GM21737 (cell line): Measurements from ENCODE around the gene LRRC3.
"Not testable (repeated sequence)": the region's sequence is repeated elsewhere in the genome, so short reads cannot be mapped to it uniquely, and the experiment has no call there.

Experiments
- ATAC-seq: cut with Tn5 transposase; IDR thresholded peaks from one replicate; pipeline ENCODE4 v1.9.1; 2021; ENCODE audit warnings: mild to moderate bottlenecking, moderate library complexity; ENCODE audit not compliant: unreplicated experiment

Gene LRRC3

GRCh38 chr21:44494956-44495355 lies 39.6 kb downstream of the LRRC3 start:
- no peak for ATAC-seq

- ATAC-seq: no peak
Observed at GRCh38 chr21:44495611-44496563, 40.6 kb downstream of the LRRC3 start.

DNA sequence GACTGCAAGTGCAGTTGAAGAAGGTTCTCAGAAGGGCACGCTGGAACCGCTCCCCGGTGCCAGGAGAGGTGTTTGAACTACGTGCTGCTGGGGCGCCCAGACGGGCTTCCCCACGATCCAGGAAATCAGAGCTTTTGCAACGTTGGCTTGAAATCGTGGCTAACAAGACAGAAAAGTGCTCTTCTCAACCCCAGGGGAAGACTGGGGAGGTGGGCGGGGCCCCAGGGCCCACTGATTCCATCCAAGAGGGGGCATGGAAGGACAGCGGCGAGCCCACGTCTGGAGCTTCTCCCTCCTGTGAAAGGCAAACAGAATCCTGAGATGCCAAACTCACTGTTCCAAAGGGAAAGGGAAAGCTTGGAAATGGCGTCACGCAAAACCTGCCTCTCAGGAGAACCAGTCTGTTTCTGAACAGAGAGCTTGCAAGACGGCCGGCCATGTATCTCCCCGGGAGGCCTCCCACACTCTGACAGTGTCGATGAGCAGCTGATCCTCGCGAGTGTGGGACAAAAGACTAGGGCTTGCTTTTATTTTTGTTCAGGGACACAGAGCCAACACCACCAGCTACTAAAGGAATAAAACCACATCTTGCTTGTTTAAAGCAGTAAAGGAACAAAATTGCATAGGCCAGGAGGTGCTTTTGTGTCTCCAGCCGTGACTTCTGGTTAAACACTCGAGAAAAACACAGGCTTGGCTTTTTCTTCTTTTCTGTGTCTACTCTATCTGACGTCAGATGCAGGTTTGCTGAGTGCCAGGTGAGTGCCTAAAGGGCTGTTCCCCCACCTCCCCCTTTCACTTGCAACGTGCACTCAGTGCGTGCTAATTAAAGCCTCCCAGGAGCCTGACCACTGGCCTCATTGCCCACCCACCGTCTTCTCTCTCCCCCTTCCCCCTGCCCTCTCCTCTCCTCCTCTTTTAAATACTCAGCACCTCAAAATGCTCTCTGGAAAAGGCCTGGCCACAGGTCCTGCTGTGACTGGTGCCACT lies 41.5 kb downstream of the LRRC3 start:
- no peak for ATAC-seq

DNA sequence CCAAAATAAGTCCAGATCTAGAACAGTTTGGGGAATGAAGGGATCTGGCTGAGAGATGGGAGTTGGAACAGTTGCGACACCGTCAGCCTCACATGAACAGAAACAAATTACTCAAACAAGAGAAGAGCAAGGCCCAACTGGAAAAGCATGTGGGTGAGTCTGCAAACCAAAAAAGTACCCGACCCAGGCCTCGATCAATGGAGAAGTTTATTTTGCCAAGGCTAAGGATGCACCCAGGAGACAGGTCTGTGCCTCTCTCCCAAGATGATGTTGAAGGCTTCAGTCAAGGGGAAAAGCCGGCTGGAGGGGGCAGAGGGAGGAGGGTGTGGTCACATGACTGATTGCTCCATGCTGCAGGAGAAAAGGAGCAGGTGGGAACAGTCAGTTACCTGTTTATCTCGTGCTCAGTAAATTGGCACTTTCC lies 42.4 kb downstream of the LRRC3 start:
- ATAC-seq: no peak

- ATAC-seq: no peak
Observed at GRCh38 chr21:44498280-44499210, 43.2 kb downstream of the LRRC3 start.

GRCh38 chr21:44499211-44499560 lies 43.9 kb downstream of the LRRC3 start:
- ATAC-seq: no peak

DNA sequence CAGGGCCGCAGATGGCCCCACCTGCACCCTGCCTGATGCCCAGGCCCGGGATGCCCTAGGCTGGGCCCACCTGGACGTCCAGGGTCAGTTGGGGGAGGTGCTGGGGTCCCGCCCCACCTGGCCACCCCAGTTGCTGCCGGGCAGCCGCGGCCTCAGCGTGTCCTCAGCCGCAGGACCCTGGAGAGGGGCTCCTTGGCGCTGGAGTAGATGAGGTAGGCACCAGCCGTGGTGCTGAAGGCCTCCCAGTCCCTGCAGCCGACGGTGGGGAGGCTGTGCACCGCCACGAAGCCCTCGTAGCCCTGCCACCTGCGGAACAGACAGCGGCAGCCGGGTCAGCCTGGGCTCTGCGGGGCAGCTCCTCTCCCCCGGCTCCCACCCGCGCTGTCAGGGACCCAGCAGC lies 44.3 kb downstream of the LRRC3 start:
- no peak for ATAC-seq

DNA sequence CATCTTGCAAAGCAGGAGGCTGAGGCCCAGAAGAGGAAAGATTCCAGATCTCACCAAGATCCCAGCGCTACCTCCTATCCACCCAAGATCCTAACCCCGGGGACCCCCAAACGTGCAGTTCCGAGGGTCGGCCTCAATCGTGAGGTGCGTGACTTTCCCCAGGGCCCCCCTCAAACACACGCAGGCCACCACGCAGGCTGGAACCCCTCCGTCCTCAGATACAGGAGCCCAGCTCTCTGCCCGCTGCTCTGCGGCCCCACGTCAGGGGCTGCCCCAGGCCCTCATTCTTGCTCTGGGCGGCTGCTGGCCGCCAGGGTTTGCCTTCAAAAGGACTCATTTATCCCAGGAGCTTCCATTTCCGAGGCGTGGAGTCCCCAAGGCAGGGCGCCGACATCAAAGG lies 44.8 kb downstream of the LRRC3 start:
- ATAC-seq: no peak

DNA sequence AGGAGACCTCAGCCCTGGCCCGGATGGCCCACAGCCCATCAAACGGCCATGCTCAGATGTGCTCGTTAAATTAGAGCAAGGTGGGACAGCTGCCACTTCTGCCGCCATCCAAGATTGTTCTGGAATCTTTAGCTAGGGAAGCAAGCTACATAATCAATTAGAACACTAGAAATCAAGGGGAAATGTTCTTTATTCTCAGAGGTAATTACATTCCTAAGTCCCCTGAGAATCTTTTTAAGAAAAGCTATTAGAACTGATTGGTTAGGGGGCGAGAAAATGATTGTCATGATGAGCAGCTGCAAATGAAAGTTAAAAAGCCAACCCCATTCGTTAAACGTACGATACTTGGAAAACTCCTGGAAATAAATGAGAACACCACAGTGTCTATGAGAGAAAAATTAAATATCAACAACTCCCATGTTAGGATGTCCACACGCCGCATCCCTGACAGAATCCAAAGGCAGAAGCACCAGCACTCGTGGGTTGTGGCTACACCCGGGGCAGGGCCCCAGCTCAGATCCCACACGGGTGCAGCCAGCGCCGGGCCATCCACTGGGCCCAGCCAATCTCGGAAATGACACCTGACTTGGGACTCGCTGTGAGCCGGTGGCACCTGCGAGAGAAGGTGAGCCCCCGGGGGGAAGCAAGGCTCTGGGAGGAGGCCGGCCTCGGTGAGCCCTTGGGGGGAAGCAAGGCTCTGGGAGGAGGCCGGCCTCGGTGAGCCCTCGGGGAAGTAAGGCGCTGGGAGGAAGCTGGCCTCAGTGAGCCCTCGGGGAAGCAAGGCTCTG lies 47.1 kb downstream of the LRRC3 start:
- ATAC-seq: no peak

DNA sequence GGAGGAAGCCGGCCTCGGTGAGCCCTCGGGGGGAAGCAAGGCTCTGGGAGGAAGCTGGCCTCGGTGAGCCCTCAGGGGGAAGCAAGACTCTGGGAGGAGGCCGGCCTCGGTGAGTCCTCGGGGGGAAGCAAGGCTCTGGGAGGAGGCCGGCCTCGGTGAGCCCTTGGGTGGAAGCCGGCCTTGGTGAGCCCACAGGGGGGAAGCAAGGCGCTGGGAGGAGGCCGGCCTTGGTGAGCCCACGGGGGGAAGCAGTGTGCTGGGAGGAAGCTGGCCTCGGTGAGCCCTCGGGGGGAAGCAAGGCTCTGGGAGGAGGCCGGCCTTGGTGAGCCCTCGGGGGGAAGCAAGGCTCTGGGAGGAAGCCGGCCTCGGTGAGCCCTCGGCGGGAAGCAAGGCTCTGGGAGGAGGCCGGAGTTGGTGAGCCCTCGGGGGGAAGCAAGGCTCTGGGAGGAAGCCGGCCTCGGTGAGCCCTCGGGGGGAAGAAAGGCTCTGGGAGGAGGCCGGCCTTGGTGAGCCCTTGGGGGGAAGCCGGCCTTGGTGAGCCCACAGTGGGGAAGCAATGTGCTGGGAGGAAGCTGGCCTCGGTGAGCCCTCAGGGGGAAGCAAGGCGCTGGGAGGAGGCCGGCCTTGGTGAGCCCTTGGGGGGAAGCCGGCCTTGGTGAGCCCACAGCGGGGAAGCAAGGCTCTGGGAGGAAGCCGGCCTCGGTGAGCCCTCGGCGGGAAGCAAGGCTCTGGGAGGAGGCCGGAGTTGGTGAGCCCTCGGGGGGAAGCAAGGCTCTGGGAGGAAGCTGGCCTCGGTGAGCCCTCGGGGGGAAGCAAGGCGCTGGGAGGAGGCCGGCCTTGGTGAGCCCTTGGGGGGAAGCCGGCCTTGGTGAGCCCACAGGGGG lies 47.9 kb downstream of the LRRC3 start:
- not testable (repeated sequence) for ATAC-seq

- no peak for ATAC-seq
Observed at GRCh38 chr21:44503901-44504399, 48.6 kb downstream of the LRRC3 start.

DNA sequence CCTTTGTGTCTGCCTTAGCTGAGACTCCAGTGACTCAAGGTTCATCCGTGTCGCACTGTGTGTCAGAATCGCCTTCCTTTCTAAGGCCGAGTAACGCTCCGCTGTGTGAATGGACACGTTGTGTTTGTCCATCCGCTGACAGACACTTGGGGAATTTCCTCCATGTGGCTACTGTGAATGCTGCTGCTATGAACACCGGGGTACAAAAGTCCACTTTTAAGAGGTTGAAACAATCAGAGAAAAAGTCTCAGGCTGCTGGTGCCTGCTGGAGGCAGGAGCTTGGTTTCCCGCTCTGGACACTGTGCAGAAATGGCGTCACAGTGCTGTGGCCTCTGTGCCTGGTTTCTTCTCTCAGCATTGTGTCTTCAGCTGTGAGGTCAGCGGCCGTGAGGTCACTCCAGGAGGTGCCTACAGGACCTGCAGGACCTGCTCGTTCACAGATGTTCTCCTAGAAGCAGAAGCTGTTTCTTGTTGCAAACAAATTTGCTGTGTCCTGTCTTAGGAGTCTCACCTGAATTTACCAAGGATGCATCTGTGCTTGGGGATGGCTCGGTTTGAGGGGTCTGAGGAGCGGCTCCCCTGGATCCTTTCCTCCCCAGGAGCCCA lies 50.5 kb downstream of the LRRC3 start:
- ATAC-seq: no peak

DNA sequence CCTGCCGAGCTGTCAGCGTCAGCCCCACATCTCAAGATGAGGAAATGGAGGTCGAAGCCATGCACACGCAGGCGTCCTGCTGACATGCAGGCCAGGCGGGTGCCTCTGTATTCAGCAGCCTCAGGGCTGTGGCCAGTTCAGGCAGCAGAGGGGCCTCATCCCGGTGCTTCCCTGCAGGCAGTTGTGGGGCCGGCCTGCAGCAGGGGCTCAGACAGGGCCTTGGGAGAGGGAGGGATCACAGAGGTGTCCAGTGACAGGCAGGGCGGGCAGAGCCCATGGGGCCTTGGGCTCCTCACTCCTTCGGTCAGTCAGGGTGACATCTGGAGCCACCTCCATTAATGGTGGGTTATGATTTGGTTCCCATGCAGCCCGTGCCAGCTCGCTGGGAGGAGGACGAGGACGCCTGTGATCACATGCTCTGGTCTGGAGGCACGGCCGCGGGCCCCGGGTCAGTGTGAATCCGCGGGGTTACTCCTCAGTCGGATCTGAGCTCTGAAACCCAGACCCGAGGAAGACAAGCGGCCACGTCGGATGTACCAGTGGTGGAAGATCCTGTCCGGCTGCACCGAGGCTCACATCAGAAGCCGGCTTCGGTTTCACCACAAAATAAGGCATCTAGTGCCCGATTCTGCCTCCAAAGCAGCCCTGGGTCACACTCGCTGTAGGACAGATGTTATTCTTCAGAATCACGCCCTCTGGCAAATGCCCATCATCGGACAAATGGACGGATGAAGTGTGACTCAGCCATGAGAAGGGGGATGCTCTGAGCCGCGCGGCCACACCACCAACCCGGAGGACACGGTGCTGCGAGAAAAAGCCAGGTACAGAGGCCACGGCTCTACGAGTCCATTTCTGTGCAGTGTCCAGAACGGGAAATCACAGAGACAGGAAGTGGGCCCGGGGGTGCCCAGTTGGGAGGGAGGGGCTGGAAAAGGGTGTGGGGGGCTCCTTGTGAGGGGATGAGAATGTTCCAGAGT lies 51.3 kb downstream of the LRRC3 start:
- no peak for ATAC-seq

DNA sequence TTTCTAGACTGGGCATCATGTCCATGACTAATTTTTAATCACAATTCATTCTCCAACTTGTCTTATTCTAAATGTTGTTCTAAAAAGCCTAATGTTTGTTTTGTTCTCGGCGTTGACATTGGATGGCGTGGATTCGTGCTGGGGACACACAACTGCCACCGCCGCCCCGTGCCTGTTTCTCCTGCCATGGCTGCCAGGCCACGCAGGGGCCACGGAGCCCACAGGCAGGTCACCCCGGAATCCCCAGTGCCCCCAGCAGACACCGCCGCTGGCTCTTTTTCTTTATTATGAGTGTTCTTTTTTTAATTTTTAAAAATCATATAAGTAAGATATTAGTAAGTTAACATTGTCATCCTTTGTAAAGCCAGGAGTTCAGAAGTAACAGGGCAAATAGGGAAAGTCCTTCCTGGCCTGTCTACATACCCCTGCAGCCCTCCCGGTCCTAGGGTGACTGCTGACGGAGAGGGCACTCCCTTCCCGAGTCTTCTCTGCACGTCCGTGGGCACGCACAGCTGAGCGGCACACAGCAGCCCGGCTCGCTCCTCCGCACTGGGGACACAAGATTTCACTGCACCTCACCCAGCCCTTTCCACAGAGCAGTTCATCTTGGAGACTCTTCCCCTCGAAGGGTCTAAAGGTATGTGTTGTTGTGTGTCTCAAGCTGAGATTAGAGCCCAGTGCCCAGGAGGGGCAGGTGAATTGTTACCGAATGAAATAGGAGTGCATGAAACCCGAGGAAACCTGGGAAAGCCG lies 52.5 kb downstream of the LRRC3 start:
- ATAC-seq: no peak

- no peak for ATAC-seq
Observed at GRCh38 chr21:44508426-44508710, 53.1 kb downstream of the LRRC3 start.

GRCh38 chr21:44508711-44509445 lies 53.6 kb downstream of the LRRC3 start:
- no peak for ATAC-seq
